Muscle of back (tissue), 11 donors: Measurements from ENCODE around the gene ZNRD2. TPM values are rescaled to one million over a fixed set of nuclear protein-coding genes. Genes with fewer than 3 reads are reported as not detected.

Experiments used
- DNase-seq, 3 donors: peaks; one replicate each; pipeline versions ENCODE4 v3.0.0 to v3.0.0-alpha.2; 2013
- polyA plus RNA-seq, 10 donors: library from polyadenylated mRNA; unstranded; fragments of 120-200 nt; gene quantifications; one replicate each; pipeline ENCODE4 v1.2.1, GENCODE V29; 2013; ENCODE audit not compliant: insufficient read length in 10 of 10

The ZNRD2 gene
- polyA plus RNA-seq, 10 donors = 51.9 to 71.8 (median 54.4) TPM

DNA sequence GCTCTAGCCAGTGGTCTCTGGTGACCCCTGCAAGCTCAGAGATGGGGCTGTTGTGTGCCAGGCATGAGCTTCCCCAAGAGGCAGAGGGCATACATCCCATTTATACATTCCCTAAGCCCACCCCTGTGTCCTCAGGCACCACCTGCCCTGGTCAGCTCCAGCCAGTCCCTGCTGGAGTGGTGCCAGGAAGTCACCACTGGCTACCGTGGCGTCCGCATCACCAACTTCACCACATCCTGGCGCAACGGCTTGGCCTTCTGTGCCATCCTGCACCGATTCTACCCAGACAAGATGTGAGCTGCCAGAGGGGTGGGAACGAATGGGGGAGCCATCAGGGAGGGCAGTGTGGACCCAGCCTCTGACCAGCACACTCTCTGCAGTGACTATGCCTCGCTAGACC, 13.8 kb downstream of the ZNRD2 start:
- no peak for DNase-seq

DNA sequence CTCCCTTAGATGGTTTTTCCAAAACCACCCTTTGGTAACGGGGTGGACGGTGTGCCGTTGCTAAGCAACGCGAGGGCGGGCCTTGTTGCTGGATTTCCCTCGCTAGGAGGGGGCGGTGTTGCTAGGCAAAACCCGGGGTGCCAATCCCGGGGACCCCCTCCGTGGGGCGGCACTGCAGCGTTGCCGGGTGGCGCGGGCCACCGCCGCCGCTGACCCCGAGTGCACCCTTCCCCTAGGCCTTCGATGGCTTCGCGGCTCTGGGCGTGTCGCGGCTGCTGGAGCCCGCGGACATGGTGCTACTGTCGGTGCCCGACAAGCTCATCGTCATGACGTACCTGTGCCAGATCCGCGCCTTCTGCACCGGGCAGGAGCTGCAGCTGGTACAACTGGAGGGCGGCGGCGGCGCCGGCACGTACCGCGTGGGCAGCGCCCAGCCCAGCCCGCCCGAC, 14.5 kb downstream of the ZNRD2 start:
- peak in 1 of 3 donors; percentile 43 for DNase-seq

DNA sequence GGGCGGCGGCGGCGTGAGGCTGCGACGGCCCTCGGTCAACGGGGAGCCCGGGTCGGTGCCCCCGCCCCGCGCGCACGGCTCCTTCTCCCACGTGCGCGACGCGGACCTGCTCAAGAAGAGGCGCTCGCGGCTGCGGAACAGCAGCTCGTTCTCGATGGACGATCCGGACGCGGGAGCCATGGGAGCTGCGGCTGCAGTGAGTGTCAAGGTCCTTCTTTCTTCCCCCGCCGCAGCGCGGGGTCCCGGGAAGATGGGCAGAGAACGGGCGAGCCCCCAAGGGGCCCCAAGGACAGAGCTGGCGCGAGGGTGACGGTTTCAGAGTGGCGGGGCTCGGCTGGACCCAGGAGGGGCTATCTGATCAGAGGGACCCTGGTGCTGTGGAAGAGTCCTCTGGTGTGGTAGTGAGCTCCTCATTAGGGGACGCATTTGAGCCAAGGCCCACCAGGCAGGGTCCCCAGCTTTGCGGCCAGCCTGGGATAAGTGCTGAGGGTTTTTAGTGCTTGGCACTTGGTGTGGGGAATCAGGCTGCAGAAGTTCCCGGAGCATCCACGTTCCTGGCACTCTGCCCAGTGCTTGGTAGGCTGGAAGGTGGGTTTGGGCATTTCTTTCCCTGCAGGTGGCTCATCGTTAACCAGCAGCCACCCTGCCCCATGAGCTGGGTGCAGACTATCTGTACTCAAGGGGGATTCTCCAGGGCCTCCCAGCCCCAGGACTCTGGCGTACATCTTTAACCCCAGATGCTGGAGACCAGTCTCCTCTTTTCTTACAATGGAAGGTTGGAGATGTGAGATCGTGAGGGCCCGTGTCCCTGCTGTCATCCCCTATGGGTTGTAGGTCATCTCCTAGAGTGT, 15.3 kb downstream of the ZNRD2 start:
- no peak for DNase-seq

DNA sequence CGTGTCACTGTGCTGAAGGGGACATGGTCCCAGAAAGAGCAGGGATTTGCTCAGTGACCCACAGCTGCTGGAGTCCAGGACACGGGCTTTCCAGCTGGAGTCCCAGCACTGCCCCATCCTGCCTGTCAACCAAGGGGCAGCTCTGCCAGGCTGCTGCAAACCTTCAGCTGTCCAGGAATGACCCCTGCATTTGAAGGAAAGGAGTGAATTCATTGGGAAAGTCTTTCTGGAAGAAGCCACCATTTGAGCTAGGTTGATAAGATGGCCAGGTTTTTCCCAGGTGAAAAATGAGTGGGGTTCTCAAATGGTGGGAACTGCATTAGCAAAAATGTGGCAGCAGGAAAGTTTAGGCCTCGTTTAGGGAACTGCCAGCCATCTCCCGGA, 16.0 kb downstream of the ZNRD2 start:
- DNase-seq = no peak

DNA sequence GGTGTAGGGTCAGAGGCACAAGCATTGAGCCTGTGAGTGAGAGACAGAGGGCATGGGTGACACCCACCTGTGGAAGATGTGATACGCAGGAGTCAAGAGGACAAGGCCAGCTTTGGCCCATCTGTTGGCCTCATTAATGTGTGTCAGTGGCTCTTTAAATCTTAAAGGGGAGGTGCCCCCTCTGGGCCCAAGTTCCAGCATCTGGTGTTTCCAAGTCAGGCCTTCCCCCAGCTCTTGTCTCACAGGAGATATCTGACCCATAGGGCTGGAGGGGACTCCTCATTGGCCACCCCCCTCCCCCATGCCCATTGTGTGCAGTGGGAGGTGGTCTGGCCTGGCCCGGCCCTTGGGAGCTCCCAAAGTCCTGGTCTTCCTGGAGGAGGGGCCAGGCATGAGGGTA, 16.4 kb downstream of the ZNRD2 start:
- peak in 2 of 3 donors; percentile 27 to 58 for DNase-seq

DNA sequence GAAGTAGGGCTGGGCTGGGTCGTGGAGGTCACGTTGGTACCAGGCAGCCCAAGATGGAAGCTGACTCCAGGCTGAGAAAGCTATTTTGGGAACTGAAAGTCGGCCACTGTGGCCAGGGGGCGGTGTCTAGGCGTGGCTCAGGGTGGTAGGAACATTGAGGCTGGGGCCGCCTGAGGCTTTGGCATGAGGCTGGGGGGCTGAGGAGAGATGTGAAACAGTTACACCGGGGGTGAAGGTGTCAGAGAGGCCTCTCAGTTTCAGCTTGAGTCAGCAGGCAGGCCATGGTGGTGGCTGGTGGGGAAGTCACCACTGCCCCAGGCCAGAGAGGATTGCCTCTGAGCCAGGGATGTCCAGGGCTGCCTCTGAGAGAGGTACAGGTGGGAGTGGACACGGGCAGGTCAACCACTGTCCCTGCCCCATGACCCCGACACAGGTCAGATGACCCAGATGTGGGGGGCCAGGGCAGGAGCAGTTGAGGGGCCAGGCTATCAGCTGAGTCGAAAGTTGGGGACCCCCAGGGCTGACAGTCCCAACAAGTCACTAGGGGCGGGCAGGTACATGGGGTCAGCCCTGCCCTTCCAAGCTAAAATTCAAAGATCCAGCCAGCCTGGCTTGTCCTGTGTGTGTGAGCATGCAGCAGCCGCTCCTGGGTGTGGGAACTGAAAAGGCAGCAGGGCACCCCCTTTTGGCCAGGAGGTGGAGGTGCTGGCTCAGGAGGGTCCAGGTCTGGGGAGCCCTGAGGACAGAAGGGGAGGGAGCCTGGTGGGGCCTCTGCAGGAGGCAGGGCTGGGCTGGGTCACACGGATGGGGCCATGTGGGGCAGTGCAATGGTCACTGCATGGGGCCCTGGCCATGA, 18.1 kb downstream of the ZNRD2 start:
- DNase-seq = peak in 2 of 3 donors; percentile 35 to 49

DNA sequence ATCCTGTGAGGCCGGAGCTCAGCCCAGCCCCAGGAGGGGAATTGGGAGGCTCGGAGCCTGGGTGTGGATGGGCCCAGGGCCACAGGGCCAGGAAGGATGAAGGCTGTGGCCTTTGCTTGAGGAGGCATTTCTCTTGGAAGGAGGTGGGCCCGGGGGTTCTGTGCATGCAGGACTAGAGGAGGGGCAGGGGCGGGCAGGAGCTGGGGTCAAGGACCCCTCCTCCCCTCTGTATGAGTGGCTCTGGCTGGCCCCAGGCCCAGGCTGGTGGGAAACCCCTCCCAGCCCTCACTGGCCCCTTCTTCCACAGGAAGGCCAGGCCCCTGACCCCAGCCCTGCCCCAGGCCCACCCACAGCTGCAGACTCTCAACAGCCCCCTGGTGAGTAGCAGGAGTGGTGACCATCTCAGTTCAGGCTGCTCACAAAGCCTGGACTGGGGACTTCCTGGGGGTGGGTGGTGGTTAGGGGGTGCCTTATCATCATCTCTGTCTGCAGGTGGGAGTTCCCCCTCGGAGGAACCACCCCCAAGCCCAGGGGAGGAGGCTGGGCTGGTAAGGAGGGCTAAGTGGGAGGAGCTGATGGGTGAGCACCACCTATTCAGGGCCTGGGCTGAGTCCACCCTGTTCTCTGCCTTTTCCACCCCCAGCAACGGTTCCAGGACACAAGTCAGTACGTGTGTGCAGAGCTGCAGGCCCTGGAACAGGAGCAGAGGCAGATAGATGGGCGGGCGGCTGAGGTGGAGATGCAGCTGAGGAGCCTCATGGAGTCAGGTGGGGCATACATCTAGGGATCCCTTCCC, 19.4 kb downstream of the ZNRD2 start:
- peak in 1 of 3 donors; percentile 42 for DNase-seq

DNA sequence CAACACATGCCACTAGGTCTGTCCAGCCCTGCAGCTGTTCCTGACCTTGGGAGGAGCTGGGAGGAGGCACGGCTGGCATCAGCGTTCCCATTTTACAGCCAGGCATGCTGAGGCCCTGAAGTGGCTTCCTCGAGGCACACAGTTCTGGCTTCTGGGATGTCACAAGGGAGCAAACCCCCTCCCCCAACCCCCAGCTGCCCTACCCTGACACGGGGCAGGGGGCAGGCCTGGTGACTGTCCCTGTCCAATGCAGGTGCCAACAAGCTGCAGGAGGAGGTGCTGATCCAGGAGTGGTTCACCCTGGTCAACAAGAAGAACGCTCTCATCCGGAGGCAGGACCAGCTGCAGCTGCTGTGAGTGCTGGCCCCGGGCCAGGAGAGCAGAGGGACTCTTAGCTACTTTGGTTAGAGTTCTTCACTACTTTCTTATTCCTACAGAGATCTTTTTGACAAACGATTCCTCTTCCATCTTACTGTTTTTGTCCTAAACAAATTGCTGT, 20.0 kb downstream of the ZNRD2 start:
- peak in 2 of 3 donors; percentile 84 to 92 for DNase-seq

DNA sequence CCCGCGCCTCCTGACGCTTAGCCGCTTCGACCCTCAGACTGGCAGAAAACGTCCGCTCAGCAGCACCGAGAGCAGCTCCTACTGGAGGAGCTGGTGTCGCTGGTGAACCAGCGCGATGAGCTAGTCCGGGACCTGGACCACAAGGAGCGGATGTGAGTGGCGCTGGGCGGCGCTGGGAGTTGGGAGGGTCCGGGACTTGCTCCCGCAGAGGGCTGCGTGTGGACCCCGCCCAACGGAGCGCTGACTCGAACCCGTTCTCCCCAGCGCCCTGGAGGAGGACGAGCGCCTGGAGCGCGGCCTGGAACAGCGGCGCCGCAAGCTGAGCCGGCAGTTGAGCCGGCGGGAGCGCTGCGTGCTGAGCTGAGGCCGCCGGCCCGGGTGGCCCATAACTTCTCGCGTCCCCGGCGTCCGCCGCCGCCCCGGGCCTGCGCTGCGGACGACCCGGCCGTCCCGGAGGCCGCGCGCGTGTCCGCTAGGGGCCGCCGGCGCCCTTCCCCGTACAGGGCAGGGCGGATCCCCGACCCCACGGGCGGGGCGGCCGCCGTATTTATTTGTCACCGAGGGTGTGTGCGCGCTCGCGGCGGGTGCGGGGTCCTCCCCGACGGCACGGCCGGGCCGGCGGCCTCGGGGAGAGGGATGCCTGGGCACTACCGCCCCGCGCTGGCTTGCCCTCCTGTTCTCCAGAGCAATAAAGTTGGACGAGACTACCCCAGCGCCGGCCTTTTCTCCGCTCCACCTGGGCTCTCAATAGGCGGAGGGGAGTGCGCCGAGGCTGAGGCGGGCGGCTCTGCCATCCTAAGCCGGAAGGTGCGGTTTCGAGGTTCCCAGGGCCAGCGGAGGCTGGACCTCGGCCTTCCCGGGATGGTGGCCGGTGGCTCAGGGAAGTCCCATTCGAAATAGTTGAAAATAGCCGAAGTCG, 21.9 kb downstream of the ZNRD2 start:
- peak in 1 of 3 donors; percentile 80 for DNase-seq

DNA sequence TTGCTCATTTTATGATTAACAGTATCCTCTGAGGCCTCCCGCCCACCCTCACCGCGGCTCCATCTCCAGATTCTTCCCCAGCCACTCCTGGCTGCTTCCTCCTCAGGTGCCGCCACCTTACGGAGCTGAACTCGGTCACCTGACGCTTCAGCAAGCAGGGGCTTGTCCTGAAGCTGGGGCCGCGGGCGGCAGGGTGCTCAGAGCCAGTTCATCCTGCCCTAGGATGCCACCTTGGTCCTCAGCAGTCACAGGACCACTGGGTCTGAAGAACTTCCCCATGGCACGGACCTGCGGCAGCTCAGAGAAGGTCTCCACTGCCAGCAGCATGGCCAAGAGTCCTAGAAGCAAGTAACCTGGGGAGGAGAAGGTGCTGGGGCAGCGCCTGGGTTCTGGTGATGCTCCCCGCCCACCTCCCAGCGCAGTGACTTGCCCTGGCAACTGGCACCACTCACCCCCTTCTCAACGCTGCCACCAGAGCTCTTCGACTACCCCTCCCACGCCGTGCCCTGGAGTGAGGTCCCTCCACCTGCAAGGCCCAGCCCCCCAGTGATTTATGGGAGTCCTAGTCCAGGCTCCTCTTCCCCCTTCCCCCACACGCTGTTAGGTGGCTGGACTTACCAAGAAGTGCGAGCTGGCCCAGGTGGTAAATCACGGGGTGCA, 22.7 kb downstream of the ZNRD2 start:
- DNase-seq = no peak

DNA sequence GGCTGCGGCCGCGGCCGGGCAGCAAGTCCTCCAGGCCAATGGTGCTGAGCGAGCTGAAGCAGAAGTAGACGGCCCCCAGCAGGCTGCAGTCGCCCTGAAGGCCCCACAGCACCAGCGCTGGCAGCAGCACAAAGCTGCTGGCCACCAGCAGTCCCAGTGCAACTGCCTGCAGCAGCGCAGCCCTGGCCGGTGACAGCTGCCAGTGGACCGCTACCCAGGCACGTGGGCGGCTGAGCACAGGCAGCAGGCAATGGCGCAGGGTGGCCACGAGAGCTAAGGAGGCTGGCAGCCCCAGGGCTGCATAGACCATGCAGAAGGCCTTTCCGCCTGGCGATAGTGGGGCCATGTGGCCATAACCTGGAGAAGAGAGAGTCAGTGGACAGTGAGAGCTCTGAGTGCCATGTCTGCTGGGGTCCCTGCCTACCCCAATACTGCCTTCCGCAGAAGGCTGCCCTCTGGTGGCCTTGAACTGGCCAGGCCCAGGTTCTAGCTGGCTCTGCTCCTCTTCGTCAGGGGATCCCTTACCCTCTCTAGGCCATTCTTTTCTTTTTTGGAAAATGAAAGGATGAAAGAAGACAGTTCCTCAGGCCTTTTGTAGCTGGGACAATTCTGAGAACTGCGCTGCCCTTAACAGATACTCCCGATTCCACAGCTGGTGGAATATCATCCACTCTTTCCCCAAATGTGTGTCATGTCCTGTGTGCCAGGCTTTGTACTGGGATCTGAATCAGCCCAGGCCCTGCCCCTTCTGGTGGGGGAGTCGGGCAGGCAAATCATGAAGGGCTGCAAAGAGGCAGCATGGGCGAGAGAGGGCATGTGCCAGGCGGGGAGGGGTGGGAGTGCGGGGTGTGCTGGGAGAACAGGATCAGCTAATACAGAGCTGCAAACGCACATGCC, 23.5 kb downstream of the ZNRD2 start:
- peak in 1 of 3 donors; percentile 63 for DNase-seq

DNA sequence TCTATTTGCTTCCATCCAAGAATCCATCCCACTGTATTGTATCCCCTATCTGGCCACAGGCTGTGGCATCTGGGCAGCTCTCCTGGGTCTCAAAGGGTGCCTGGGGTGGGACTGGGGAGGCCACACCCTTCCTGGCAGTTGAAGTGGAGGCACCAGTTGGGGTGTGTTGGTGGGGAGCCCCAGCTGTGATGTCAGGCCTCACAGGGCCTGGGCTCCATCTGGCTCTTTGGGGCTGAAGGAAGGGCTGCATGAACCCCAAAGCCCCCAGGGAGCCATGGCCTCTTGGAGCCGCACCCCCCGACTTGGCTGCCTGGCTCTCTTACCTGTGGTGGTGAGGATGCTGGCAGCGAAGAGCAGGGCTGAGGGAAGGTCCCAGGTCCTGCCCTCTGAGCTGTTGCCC, 24.9 kb downstream of the ZNRD2 start:
- DNase-seq = no peak

DNA sequence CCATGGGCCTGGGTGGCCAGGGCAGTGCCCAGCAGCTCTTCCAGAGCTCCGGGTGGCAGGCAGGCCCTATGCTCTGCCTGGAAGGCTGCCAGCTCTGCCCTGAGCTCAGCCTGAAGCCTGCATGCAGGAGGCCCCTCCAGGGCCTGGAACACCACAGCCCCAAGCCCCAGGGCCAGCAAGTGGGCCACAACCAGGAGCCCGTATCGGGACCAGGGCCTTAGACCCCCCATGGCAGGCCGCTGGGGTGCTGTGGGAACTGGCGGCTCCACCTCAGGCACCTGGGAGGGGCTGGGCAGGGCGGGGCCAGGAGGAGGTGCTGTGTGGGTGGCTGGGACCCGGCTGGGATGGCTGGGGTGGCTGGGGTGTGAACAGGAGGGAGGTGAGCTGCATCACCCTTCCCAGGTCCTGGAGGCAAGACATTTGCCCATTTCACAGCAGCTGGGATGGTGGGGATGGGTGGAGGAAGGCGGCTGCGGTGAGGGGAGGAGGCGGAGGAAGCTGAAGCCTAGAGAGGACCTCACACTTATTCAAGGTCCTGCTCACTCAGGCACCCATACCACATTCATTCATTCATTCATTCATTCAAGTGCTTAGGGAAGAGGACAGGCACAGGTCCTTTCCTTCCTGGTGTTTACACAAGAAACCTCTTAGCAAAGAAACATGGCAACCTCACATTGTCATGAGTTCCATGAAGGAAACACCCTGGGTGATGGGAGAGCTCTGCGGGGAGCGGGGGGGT, 25.4 kb downstream of the ZNRD2 start, which contains the start of gene KCNK7:
KCNK7 (minus strand) TSS at position 258 of the 739 bp plus-strand sequence; CDS start at position 230, 28 bp downstream.
- no peak for DNase-seq

DNA sequence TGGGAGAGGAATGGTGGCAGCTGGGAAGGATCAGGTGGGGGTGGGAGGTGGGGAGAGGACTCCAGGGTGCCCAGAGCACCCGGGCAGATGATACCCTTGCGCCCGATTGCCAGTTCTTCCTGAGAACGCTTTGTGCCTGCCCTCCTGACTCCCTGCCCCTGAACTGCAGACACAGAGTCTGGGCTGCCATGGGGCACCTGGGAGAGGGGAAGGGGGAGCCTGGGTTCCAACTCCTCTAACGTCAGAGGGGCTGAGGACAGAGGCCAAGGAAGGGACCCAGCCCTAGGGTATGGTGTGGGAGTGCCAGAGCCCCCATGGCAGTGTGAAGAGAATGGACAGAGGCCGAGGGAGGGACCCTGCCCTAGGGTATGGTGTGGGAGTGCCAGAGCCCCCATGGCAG, 26.2 kb downstream of the ZNRD2 start:
- DNase-seq = no peak

DNA sequence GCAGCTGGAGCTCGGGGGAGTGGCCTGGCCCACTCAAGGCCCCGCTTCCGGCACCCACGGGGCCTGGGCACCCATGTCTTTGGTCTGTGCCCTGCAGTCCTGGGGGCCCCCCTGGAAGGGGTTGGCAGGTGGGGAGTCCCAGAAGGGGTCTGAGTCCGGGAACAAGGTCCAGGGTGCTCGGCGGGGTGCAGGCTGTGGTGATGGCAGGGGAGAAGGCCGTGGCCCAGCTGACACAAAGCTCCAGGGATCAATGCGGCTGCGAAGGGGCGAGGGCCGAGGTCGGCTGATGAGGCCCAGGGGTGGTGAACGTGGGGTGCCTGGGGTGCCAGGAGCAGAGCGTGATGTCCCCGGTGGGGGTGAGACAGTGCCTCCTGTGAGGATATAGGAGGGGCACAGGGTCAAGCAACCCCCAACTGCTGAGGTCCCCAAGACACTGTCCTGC, 28.0 kb downstream of the ZNRD2 start:
- DNase-seq = no peak

DNA sequence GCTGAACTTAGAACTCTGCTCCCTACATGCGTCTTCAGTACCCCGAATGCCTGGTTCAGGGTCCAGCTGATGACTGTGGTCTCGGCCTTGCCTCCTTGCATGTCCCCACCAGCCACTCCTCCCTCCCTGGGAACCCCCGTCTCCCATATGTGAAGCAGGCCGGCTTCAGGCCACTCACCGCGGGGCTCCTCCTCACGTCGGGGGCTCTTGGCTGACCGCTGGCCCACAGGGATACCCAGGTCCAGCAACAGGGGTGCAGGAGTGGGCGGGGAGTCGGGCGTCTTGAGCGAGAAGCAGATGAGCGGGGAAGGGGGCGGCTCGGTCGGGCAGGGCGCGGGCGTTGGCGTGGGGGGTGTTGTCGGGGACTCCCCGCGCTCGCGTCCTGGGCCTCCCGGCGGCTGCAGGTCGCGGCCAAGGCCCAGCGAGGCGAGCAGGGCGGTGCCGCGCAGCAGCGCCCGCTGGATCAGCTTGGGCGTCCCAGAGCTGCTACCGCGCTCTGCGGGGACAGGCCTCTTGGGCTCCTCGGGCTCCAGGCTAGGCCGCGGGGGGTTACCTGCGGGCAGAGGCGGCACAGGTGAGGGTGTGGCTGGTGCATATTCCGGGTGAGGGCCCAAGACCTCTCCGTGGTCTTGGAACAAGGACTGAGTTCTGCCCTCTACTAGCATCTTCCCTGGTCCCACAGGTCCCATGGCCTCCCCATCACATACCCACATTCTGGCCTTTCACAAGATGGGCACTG, 29.1 kb downstream of the ZNRD2 start:
- no peak for DNase-seq

DNA sequence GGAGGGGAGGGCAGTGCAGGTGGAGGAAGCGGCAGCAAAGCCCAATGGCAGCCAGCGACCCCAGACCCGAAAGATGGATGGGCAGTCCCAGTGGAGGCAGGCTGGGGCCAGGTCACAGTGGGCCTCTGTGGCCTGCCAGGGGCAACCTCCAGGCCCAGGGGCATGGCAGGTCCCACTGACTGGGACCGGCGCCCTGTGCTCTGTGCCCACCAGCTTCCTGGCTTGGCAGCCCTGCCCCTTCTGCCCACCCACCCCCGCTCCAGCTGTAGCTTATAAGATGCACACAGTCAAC, 29.6 kb downstream of the ZNRD2 start:
- DNase-seq = no peak
